Hematopoietic multipotent progenitor cell treated with erythropoietin and hydrocortisone succinate and interleukin-3 and kit ligand, for 6 days (in vitro differentiated cells): ENCODE measurements around the gene PPIC.

Source experiments
- DNase-seq: peaks from one replicate; pipeline ENCODE4 v3.0.0-alpha.2; 2015

PPIC gene

GRCh38 chr5:123036391-123037103, at the start of gene PPIC:
Gene PPIC (minus strand): TSS chr5:123036725. CDS start chr5:123036625, 100 bp downstream.
- DNase-seq: peak; percentile 15

GRCh38 chr5:123085638-123086286, 49.2 kb upstream of the PPIC start:
- no peak for DNase-seq

GRCh38 chr5:123084730-123085605, 48.4 kb upstream of the PPIC start:
- no peak for DNase-seq

DNA sequence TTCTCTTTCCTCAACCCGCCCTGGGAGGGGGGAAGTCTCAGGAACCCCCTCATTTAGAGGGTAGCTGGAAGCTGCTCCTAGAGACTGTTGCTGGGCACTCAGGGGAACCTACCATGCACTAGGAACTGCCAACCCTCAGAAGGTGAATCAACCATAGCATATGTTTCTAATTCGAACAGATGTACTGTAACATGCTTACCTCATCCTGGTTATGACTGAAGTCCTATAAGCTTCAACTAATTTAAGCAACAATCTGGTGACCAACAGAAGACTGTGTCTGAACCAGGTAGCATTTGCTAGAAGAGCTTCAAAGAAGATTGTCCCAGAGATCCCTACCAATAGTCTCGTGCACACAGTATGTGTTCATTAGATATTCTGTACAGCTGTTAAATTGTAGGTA, 46.8 kb upstream of the PPIC start:
- no peak for DNase-seq

DNA sequence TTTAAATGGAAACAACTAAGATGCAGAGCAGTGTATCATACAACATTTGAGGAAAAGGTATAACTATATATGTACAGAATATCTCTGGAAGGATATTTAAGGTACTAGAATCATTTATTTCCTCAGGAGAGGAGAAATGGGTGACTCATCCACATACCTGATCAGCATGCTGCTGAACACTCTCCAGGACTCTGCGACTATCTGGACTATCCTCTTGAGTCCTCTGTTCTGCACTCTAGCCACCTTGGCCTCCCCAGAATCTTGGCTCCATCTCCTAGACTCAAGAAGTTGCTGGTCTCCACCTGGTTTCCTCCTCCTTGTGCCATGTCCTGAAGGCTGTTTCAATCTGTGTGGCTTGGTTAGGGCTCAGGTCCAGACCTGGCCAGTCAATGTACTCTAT, 43.7 kb upstream of the PPIC start:
- no peak for DNase-seq

DNA sequence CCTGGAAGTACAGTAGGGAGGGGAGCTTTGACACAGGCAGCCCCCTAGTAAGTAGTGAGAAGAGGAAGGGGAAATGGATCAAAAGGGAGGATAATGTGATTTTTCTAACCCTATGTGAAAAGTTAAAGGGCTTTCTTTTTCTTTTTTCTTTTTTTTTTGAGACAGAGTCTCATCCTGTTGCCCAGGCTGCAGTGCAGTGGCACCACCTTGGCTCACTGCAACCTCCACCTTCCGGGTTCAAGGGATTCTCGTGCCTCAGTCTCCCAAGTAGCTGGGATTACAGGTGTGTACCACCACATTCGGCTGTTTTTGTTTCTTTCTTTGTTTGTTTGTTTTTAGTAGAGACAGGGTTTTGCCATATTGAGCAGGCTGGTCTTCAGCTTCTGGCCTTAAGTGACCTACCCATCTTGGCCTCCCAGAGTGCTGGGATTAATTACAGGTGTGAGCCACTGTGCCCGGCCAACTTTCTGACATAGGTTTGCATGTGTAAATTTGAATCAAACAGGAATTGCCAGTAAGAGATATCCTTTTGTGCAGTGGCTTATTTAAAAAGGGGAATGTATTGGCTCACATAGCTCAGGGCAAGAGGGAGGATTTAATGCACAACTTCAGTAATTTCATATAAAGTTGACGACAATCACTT, 39.1 kb upstream of the PPIC start:
- no peak for DNase-seq

DNA sequence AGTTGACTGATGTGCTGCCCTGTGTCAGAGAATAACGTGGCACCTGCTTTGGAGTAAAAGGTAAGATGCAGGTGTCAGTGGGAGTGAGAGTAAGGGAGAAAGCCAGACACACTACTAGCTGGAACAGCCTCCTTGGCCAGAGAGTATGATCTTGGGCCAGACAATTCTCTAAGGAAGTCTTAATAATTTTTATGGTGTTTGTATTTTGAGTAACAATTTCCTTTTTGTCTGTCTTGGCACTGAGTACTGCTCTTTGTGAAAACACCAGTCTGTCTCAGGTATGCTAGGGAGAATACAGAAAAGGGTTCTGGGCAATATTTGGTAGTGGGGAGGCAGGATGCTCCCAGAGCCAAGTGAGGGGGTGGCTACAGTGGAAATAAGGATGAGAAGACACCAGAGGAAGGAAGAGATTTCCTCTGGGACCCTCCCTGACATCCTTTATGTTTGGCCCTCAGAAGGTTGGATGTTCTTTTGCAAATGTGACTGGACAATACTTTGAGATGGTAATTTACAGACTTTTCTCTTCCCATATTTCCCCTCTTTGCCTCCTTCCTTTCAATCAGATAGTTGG, 31.9 kb upstream of the PPIC start:
- no peak for DNase-seq

- DNase-seq: no peak
Measured at GRCh38 chr5:123066016-123066415, 29.5 kb upstream of the PPIC start.

DNA sequence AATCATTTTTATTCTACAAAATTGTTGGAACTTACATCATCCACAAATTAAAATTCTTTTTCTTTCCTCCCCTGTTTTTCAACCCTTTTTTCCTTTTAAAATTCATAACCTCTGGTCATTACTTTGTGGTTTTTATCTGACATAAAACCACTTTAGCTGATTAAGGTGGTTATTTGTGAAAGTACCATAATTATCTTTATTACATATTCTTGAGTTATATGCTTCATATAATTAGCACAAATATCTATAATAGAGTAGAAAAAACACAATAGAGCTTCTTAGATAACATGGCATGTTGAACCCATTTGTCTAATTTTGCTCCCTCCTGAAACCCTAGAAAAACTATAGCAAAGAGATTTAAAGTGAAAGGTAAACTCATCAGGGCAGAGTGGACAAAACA, 22.9 kb upstream of the PPIC start:
- no peak for DNase-seq

DNA sequence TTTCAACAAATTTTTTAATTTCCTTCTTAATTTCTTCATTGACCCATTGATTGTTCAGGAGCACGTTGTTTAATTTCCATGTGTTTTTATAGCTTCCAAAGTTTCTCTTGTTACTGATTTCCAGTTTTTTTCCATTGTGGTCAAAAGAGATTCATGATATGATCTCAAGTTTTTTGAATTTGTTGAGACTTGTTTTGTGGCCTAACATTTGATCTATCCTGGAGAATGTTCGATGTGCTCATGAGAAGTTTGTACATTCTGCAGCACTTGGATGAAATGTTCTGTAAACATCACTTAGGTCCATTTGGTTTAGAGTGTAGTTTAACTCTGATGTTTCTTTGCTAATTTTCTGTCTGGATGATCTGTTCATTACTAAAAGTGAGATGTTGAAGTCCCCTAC, 14.7 kb upstream of the PPIC start:
- DNase-seq: no peak

DNA sequence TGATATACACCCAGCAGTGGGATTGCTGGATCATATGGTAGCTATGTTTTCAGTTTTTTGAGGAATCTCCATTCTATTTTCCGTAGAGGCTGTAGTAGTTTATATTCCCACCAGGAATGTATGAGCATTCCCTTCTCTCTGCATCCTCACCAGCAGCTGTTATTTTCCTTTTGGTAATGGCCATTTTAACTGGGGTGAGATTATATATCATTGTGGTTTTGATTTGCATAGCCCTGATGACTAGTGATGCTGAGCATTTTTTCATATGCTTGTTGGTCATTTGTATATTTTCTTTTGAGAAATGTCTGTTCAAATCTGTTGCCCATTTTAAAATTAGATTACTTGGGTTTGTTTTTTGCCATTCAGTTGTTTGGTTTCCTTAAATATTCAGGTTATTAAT, 11.2 kb upstream of the PPIC start:
- DNase-seq: no peak

GRCh38 chr5:123046222-123046621, 9.7 kb upstream of the PPIC start:
- DNase-seq: no peak

DNA sequence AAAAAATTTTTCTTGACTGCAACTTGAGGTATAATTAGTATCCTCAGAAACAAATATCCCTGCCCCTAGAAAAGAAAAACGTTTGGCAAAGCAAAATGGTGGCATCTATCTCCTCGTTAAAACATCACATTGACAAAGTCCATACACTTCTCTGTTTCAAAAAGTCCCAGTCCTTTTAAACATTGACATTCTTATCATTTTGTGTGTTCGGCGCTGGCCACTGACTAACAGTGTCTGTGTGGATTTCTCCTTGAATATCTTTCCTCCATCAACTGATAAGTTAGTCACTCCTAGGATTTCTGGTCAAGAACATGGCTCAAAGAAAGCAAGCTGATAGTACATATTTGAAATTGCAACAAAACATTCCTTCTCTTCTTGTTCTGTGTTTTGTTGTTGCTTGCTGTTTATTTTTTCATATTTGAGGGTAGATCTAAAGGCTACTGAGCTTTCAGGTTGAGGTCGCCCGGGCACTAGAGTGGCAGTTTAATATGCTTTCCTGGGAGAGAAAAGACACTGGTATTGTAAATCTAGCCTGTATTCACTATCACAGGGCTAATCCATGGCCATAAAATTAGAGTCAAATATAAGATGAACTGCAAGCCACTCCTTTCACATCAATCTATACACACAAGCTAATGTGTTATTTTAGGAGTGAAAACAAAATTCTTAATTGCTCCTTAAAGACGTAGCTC, 8.5 kb upstream of the PPIC start:
- DNase-seq: no peak

- DNase-seq: no peak
Measured at GRCh38 chr5:123039673-123040072, 3.1 kb upstream of the PPIC start.

GRCh38 chr5:123037104-123037418, 536 bp upstream of the PPIC start:
- DNase-seq: no peak

- peak; percentile 2 for DNase-seq
Measured at GRCh38 chr5:123035918-123036390, 571 bp downstream of the PPIC start.

DNA sequence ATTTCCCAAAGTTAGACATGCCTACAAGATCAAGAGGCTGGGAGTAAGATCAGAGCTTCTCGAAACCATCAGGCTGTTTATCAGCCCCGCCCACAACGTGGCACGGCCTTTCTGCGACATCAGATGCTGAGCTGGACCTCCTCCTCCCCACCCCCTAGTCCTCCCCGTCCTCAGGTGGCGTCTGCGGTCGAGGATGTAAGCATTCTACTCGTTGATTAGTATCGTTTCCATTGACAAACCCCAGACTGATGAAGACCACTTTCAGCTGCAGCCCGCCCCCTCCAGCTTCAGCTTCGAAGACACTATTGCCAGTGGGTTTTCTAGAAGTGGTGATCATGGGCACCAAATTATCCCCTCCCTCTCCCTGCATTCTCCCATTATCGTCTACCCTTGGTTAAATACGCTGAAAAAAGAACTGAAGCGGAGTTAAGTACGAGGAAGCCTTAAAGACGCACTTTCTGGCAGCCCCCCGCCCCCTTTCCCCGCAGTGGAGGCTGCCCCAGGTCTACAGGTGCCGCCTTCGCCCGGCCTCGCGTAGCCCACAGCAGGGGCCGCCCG, 1.1 kb downstream of the PPIC start:
- DNase-seq: peak; percentile 24

- no peak for DNase-seq
Measured at GRCh38 chr5:123033157-123033671, 3.3 kb downstream of the PPIC start.

GRCh38 chr5:123028222-123028621, 8.3 kb downstream of the PPIC start:
- DNase-seq: no peak

DNA sequence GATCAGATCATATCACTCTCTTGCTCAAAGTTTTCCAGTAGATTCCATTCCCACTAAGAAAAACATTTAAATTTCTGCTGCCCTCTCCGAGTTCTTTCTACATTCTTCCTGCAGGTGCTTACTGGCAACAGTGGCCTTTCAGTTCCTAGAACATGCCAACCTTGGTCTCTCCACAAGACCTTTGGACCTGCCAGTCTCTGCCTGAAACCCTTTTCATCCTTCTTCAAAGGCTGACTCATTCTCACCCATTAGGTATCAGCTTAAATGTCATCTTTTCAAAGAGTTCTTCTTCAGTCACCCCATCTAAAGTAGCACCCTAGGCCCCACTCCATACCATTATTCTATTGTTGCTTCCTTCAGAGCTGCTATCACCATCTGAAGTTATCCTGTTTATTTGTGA, 21.8 kb downstream of the PPIC start:
- DNase-seq: no peak

- DNase-seq: no peak
Measured at GRCh38 chr5:123012321-123012720, 24.2 kb downstream of the PPIC start.

DNA sequence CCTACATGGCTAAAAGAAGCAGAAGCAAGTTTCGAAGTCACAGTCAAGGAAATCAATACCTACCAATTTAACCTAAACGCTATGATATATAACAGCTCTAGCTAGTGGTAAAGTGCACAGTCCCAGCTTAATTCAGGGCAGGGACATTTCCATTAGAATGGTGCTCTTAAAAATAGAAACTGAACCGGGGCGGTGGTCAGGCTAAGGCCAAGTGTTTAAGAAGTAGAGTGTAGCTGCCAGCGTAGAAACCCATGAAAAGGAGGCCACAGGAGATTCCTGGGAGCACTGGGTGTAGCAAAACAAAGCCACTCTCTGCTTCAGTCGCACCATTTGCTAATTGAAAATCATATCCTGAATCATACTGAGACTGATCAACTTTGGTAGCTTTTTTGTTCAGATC, 28.8 kb downstream of the PPIC start:
- no peak for DNase-seq
